ENCODE results near the gene FMNL2.

DNA sequence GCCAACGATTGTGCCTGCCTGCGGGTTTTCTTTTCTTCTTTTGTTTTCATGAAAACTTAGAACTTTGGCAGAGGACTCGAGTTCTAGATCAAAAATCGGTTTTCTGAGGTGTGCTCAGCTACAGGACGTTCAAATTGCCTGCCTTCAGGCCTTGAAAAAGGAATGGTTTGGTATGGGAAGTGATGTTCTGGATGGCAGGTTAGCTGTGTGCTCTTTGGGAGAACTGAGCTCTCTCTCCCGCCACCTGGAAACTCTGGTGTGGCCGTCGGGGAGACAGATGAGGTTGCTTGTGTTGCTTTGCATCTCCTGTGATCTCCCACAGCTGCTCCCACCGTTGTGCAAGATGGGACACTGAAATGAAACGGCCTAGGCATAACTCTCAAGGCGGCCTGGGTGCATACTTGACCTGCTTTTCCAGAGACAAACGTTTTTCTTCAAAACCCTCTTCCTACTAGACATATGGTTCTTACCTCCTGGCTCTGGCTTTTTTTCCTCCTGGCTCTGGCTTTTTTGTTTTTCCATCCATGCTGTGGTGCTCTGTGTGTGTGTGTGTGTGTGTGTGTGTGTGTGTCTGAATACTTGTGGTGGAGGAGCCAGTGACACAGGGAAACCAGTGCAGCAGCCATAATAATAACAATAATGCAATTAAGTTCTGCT, 2.0 kb downstream of the FMNL2 start:
- TF ChIP-seq CTCF (IDR thresholded peaks at IDR 0.05) (no peak), POLR2A (IDR thresholded peaks at IDR 0.05) (no peak)

Measured in heart left ventricle (tissue), 13 donors.